RPMI7951 (cell line): Measurements from ENCODE around the gene CAMTA1. TPM values are rescaled to one million over a fixed set of nuclear protein-coding genes. Genes with fewer than 3 reads are reported as not detected.
A peak's percentile ranks its signal among the peaks of the same experiment; 100 is the strongest.

ENCODE experiments used
- DNase-seq: peaks from one replicate; pipeline ENCODE4 v3.0.0-alpha.2; 2012; ENCODE audit warnings: low read depth
- total RNA-seq: library from RNA; depleted of rRNA; stranded (reverse); fragments of >200 nt; shearing (Covaris generic); gene quantifications from 2 replicates; pipeline ENCODE4 v1.2.3, GENCODE V29; 2014

CAMTA1 gene
- total RNA-seq, 1 experiment from 2014 or later: 91.0 TPM

DNA sequence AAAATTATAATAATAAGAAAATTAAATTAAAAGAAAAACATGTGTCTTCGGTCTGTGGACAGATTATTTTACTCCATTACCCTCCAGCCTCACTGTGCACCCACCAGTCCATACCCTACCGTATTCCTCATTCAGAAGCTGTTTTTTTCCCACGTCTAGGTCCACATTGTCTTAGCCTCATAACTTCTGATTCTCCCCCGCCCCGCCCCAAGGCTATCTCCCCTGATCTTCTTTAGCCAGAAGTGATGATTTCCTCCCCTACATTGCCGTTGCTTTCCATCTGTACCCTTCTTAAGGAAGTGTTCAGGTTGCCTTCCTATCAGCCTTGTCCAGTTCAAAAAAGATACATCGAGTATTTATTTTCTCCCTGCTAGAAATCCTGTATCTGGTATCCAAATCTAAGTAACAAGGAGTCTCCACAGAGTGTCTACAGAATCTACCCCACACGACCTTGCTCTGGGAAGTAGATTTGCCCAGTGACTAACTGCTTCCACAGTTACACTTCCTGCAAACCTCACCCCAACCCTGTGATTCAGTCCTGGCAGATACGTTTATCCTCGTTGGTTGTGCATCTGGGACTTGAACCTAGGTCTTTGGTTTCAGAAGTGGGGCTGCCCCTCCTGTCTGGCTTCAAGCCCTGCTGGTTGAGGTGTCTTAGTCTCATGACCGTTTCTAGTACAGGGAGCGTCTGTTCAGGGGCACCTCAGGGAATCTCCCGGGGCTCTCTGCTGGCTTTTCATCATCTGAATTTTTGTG, 470.2 kb downstream of the CAMTA1 start:
- DNase-seq: peak; percentile 62

DNA sequence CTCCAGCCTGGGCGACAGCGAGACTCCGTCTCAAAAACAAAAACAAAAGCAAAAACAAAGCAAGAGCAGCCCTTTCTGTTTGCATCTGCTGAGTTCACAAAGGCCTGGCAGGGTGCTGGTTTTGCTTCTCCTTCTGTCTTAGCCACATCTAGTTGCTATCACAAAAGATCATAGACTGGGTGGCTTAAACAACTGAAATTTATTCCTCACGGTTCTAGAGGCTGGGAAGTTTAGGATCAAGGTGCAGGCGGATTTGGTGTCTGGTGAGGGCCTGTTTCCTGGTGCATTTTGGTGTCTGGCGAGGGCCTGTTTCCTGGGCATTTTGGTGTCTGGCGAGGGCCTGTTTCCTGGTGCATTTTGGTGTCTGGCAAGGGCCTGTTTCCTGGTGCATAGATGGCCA, 471.3 kb downstream of the CAMTA1 start:
- DNase-seq: no peak

DNA sequence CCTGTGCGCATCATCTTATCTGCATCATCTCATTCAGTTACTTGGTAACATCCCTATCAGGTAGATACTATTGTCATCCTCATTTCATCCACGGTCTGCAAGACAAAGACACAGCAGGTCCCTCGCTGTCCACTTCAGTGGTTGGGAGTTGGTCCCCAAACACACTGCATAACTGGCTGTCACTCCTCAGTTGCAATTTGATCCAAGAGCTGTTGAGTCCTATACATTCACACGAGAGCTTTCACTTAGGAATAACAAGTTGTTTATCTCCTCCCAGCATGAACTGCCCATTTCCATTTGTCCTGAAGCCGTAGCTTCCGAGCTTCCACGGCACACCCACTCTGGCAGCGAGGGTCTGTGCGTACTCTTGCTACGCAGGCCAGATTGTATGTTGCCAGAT, 472.0 kb downstream of the CAMTA1 start:
- DNase-seq: no peak

DNA sequence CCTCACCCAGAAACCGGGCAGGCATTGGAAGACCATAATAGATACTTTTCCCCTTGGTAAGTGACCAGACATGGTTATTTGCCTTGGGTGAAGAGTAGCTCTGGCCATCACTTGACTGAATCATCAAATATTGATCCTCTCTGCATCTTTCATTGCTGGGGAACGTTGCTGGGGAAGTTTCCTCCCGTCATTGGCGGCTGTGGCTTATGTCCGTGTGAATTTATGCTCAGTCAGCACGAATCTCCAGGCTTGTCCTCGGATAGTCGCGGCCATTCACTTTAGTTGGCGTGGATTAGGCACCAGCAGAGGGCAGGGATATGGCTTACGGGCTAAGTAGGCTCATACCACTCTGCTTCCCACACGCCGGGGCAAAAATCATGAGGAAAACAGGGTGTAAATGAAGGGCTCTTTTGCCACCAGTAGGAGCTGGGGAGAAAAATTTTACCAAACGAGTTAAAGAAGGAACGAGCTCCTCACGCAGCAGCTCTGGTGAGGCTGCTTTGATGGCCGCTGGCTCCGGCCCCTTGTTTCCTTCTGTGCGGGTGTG, 473.4 kb downstream of the CAMTA1 start:
- no peak for DNase-seq

DNA sequence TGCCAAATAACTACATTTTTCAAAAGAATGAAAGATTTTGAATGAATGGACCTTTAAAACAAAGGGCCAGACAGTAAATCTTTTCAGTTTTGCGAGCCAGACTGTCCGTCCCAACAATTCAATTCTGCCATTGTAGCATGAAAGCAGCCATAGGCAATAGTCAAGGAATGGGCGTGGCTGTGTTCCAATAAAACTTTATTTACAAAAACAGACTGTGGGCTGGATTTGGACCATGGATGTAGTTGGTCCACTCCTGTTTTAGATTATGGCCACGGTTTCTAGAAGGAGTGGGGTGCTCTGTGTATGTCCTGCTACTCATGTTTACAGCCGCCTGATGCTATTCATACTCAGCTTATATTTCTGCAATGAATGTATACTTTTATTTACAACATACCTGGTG, 474.7 kb downstream of the CAMTA1 start:
- DNase-seq: no peak

DNA sequence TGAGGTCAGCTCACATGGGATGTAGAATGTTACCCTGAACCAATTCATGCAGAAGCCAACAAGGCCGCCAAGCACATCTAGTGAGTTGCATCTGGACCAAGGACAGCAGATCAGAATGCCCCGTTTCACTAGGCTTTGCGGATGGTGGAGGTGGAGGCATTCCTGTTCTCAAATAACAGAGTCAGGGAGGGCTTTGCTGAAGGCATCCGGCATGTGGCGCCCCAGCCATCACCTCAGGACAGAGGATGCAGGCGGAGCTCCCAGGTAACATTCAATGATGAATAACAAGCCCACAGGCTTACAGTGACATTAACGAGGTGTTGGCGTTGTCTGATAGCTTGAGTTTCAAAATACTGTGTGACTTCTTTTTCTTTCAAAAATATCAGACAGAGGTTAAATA, 476.2 kb downstream of the CAMTA1 start:
- DNase-seq: no peak

DNA sequence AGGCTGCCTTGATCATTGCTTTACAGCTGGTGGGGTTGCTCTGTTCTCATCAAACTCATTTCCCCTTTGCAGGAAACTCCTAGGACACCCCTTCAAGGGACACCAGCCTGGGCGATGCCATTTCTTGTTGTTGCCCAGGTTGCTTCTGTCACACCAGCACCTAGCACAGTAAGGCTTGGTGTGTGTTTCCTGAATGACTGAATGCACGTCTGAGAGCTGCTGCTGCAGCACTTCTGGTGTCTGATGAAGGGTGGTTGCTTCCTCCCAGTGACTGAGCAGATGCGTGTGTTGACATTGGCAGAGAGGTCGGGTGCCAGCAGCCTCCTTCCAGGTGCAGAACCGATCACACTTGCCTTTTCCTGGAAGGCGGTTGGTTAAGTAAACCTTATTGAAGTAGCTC, 477.4 kb downstream of the CAMTA1 start:
- DNase-seq: no peak

DNA sequence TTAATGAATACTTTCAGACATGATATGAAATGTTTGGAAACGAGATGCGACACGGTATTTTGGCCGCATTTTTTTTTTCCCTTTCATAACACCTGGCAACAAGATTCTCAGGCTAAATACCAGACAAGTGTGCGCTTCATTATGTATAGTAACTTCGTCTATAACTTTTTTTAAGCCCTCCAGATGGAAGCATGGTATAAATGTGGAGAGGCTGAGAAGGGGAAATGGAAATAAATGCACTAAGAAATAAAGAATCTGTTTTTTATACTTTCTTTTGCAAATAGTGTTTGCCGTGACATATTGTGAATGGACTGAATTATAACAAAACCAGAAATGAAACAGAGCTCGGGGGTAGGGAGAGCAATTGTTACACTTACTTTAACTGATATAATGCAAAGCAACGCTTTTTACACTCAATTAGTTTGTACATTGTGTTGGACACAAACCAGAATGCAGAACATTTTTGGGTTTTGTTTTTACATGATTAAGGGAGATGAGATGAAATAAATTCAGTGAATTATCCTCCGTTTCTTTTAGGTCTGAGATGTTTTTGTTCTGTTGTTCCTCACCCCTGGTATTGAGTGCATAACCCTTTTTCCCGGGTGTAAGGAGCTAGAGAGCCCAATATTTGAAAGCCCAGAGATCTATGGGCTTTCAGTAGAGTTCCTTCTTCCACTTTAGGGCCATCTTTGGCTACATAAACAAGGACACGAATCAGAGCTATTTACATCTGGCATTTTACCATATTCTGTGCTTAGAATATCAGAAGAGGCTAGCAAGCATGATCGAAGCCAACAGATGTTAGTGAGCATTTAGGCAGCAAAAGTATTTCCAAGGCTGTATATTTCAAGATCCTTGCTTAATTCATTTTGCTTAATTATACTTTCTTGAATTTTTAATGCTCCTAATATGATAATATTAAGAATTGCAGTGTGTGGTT, 478.0 kb downstream of the CAMTA1 start:
- DNase-seq: no peak

DNA sequence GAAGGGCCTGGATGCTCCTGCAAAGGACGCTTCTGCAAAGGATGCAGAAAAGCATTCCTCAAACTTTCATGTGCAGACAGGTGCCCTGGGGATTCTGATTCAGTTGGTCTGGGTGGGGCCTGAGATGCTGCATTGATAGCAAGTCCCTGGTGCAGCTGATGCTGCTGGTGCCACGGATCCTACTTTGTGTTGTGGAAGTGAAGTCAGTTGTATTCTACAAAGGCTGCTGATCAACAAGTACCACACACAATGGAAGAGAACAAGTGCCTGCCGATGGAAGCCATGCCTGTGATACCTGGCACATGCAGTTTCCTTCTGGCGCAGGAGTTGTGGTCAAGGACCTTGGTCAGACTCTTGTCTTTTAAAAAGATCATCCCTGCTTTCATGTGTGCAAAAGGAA, 478.8 kb downstream of the CAMTA1 start:
- DNase-seq: no peak

DNA sequence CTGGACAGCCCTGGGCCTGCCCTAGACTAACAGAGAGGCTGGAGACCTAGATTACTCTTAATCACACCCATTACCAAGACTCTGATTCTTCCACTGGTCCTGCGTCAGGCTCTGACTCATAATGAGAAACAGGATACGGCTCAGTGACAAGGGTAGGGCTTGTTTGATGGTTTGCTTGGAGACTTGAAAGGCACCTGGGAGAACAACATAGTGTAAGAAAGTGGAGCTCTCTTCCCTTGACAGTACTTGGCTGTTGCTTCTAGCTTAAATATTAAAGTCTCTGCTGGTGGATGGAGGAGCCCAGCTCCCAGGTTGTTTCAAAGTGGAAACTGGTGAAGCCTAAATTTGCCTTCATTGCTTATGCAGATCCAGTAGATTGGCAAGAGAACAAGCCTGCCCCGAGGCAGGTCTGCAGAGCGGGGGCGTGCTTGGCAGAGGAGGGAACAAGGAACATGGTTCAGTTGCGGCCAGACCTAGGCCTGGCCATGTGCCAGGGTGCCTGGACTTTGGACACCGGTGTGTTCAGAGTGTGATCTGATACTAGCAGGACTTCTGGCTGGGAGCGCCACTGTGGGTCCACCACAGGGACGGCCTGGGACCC, 480.6 kb downstream of the CAMTA1 start:
- peak; percentile 97 for DNase-seq

DNA sequence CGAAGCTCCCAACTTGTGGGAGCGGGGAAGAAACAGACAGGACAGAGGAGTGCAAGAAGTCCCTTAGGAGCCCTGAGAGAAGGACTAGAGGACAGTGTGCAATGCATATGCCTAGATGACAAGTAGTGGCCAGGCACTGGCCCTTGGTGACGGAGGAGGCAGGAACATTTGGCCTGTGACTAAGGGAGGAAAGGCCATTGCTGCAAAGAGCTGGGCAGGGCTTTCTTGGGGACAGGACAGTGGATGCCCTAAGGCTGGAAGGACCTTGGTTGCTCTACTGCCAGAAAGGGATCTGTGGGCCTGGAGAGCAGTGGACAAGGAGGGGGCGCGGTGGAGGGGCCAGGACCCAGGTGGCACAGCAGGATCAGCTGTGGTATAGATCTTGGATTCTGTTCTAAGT, 481.3 kb downstream of the CAMTA1 start:
- no peak for DNase-seq

DNA sequence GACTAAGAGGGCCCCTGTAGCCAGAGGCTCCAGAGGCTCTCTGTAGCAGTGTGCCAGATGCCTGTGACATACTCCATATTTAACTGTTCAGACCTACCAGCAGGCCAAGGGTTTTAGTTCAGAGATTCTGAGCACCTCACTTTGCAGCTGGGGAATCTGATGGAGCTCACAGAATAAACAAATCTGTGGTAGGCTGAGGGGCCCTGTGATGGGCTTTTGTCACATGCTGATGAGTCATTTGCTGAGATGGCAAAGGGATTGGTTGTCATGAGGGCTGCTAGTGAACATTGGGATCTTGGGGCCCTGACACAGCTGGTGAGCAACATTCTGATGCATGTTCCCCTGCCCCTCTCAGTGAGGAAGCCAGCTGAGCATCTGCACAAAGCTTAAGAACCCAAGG, 482.2 kb downstream of the CAMTA1 start:
- DNase-seq: peak; percentile 92

DNA sequence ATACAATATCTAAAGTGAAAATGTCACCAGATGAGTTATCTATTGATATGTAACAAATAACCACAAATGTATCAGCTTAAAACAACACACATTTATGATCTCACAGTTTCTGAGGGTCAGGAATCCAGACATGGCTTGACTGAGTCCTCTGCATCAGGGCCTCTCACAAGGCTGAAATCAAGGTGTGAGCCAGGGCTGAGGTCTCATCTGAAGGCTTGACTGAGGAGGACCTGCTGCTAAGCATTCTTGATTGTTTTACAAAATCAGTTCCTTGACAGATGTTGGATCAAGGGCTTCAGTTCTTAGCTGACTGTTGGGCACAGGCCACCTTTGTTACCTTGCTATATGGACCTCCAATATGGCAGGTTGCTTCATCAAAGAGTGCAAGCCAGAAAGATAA, 483.7 kb downstream of the CAMTA1 start:
- no peak for DNase-seq

DNA sequence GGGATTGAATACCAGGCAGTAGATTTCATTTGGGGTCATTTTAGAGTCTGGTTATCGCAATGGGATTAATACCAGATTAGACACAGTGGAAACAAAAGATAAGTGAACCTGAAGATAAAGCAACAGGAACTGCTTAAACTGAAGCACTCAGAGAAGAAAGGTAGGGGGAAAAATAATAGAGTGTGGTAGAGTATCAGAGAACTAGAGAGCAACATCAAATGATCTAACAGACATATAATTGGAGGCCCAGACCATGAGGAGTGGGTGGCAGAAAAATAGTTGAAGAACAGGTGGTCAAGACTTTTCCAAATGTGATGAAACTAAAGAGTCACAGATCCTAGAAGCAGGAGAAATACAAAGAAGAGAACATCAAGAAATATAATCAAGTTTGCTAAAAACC, 484.3 kb downstream of the CAMTA1 start:
- no peak for DNase-seq

DNA sequence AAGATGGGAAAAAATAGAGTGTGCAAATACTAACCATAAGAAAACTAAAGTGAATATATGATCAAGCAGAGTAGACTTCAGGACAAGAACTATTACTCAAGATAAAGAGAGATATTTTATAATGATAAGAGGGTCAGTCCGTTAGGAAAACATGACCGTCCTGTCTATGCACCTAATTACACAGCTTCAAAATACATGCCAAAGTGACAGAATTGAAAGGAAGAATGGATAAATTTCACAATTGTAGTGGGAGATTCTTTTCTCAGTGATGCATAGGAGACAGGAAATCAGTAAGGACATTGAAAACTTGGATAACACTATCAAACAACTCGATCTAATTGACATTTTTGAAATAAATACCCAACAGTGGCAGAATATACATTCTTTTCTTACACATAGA, 489.0 kb downstream of the CAMTA1 start:
- DNase-seq: no peak

DNA sequence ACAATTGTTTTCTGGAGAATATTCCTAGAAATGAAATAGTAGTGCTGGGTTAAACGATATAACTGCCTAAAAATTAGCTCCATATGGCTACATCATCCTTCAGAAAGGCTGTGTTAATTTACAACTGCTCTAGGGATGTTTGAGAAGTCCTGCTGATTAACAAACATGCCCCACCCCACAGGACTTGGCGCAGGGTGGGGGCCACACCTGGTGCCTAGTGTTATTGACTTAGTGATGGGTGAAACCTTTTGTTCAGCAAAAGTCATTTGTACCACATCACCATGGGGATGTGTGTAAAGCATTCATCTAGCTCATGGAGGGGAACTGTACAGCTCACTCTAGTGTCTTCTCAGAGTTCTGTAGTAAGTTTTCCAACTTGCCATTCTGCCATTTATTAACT, 492.8 kb downstream of the CAMTA1 start:
- DNase-seq: no peak

DNA sequence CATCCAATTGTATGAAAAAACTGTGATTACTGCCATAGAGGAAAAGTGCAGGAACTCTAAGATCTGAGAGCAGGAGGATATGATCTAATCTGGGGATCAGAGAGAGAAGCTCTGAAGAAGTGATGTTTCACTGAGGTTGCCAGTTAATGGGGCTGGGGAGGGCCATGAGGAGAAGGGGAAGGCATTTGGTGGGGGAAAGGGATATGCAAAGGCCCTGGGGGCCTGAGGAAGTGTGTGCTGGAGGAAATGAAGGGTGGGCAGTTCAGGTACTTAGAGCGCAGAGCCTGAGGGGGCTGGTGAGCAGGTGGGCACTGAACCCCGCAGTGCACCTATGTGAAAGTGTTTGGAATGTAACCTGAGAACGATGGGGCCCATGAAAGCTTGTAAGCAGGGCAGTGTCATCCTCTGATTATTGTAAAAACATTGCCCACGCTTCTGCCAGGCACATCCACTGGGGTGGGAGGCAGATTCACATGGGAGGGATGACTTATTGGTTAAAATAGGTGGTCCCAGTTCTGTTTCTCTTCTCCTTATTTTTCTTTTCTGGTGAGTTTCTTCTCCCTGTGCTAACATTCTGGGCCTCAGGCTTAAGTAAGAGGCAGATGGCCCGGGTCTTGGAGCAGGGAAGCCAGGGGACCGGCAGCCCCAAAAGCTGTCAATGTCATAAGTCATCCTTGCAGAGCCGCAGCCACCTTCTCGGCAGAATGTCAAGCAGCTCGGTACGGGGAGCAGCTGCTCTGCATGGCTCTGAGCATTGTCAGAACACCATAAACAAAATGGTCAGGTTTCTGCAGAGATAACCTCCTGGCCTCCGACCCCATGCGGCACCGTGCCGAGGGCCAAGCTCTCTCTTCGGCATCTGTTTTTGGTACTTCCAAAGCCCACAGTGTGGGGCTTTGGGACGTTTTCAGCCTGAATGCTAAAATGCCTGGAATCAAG, 493.8 kb downstream of the CAMTA1 start:
- no peak for DNase-seq

DNA sequence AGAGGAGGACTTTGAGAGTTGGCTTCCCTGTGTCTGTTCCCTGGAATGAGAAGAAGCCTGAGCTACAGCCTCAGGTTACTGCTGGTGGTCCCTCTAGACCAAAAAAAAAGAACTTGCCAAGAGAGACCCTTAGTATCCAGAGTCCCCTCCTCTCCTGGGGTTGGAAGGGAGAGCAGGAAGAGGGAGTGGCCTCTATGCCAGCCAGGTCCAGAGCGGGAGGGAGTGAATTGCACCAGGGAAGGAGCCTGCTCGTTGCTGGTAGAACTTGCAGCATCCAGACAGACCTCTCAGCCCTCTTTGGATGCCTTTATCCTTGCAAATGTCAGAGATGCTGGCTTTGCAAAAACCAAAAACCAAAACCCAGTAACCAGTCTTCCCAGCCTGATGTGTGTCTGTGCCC, 494.5 kb downstream of the CAMTA1 start:
- DNase-seq: no peak

DNA sequence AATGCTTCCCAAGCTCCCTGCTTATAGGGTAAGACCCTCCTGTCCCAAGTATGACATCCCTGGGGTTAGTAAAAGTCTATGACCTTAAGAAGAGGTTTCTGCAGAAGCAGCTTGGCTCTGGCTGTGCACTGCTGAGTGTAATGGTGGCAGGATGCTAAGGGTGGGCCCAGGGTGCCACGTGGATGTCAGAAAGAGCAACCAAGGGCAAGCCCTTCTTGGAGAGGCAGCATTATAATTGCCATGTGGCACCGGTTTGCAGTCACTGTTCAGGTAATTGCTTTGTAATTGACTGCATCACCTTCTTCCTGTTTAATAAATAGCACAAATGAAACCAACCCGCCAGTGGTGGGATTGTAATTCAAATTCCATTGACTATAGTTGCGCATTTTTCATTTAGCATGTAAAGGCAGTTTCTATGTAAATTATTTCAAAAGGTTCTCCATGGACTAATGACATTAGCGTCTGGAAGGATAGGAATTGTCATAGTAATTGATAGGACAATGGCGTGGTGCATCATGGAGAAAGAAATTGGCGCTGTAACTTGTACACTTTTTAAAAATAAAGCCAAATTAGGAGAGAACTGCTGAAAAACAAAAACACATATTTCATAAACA, 495.2 kb downstream of the CAMTA1 start:
- DNase-seq: no peak

DNA sequence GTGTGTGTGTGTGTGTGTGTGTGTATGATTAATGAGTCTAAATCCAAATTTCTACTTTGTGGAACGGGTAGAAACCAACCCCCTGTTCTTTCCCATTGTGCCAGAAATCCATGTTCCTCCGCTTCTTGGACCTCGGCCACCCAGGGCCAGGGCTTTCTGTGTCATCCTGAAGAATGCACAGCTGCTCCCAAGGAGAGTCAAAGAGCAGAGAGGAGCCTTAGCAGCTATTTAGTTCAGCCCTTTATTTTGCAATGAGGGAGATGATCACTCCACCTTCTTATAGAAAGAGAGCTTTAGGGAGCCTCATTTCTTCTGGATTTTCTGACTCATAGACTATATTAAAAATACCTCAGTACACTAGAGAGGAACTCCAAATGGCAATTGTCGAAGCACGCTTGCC, 496.6 kb downstream of the CAMTA1 start:
- peak; percentile 85 for DNase-seq
